HuH-7 (cell line): ENCODE data around the gene NOL4L.
A peak's percentile ranks its signal among the peaks of the same experiment; 100 is the strongest.
"Not testable (repeated sequence)": the region's sequence is repeated elsewhere in the genome, so short reads cannot be mapped to it uniquely, and the experiment has no call there.

Source experiments
- DNase-seq: peaks from one replicate; pipeline ENCODE4 v3.0.0; 2011; ENCODE audit warnings: low spot score

The NOL4L gene

GRCh38 chr20:32470025-32470861, 114.9 kb downstream of the NOL4L start:
- peak; percentile 95 for DNase-seq

- no peak for DNase-seq
These were observed 116.3 kb downstream of the NOL4L start for GRCh38 chr20:32468860-32469259.

DNA sequence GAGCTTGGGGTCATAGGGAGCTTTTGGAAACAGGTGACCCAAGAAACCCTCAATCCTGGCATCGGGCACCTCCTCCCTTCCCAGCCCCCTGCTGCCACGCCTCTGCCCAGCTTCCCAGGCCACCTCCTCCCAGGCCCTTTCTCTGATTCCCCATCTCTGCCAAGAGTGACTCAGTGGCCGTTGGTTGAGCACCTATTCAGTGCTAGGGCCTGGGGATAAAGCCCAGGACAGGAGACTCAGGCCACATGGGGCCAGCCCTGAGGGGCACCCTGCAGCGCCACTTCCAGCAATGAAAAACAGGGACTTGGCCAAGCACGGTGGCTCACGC, 116.9 kb downstream of the NOL4L start:
- DNase-seq: no peak

DNA sequence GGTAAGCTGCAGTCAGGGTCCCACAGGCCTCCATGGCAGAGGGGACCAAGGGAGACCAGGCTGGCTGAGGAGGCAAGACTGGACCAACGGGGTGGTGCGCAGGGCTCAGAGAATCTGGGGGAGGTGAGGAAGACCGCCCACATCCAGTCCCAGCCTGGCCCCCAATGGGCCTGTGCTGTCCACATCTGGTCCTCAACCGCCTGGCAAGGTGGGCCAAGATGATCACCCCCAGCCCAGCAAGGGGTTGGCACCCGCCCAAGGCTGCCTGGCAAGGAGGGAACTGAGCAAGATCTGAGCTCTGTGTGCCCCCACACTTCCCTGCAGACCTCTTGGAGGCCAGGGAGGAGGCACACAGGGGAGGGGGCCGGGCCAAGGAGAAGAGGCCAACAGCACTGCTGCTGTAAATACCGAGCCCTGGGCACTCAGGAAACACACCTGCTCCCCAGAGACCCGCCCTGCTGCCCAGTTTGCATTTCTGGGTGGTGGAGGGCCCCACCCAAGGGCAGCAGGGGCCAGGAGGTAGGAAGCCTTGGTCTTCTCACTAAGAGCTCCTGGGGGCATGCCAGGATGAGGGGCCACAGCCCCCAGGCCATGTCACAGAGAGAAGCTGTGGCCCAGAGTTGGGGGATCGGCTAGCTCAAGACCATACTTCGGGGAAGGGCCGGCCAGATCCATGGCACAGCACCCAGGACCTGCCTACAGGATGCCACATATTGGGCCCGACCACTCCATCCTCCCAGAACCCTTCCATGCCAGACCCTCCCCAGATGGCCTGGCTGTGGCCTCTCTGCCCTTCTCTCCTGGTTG, 117.4 kb downstream of the NOL4L start:
- DNase-seq: no peak

DNA sequence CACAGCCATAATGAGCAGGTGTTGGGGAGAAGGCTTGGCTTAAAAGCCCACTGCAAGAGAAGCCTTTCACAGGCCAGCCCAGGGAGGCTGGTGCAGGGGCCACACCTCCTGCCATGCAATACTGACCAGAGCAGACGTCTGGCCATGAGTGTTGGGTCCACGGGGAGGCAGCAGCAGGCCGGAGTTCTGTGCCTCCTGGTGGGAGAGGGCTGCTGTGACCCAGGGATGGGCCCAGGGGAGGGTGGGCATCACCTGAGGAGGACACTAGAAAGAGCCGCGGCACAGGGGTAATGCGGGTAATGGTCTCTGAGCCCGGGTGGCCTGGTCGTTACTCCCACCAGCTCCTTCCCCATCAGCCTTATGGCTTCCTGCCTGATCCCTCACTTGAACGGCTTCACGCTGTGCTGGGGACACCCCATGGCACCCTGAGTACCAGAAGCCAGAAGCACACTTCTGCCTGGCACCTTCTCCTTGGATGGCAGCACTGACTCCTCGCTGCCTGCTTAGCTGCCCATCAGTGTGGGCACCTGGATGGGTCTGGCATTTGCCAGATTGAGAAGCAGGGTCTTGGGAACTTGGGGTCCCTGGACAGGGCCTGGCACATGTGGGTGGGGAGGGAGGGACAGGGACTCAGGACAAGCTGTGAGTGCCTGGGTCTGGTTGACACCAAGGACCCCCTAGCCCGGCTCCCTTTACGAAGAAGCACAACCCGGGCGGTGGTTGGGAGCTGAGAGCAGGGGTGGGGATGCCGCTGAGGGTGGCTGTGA, 118.2 kb downstream of the NOL4L start:
- no peak for DNase-seq

- DNase-seq: not testable (repeated sequence)
These were observed 119.0 kb downstream of the NOL4L start for GRCh38 chr20:32465901-32466675.

- DNase-seq: no peak
These were observed 119.8 kb downstream of the NOL4L start for GRCh38 chr20:32465092-32465900.

- DNase-seq: no peak
These were observed 120.6 kb downstream of the NOL4L start for GRCh38 chr20:32464401-32465091.

- DNase-seq: no peak
These were observed 121.3 kb downstream of the NOL4L start for GRCh38 chr20:32463642-32464400.

DNA sequence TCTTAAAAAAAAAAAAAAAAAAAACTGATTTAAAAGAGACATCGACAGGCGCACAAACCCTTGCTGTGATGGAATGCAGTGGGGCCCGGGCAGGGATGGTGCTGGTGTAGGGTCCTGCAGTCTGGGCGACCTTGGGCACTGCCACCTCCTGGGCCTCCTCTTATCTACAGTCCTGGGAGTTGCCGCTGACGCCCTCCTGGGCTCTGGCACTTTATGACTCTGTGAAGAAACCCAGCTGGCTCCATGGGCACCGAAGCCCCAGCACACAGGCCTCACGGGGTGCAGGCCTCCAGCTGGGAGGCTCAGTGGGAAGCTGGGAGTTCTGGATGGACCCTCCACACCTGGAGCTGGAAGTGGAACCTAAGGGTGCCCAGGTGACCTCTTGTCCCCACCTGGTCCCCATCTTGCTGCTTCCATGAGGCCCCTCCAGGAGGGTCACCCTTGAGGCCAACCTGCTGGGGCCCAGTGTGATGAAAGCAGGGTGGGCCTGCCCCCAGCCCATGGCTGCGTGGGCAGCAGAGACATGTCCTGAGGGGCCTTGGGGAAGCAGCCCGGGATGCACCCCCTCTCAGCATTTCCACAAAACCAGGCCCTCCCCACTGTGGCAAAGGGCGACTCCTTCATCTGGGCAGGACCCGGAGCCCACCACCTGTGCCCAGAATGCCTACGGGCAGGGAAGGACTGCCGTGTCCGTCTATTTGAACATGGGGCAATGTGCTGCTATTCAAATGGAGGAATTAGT, 122.1 kb downstream of the NOL4L start:
- no peak for DNase-seq

DNA sequence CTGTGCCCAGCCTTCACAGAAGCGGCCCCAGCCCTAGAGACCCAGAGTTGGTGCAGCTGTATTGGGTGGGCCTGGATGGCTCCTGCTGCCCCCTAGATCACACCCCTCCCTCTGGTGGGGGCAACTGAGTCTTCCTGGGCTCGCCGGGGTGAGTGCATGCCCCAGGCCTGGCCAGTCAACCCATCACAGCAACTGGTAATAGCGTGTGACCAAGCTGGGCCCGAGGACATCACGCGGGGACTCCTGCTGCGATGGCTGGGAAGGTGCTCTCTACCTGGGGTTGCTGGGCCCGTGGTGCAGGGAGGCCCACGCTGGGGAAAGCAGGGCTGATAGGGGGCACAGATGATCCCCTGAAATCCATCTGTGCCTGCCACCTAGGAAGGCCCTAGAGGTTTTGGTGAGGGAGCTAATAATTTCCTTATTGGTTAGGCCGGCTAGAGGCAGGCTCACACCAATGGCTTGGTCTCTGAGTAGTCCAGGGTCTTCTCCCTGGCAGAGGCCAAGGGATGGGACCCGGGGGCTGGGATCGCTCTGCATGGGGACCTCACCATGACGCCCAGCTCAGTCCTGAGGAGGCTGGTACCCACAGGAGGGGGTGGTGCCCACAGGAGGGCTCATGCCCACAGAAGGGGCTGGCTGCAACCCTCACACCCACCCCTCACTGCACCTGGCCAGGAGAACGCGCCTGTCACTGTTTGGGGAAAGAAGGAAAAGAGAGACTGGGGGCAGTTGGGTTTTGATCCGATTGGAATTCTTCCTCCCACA, 123.1 kb downstream of the NOL4L start:
- no peak for DNase-seq

DNA sequence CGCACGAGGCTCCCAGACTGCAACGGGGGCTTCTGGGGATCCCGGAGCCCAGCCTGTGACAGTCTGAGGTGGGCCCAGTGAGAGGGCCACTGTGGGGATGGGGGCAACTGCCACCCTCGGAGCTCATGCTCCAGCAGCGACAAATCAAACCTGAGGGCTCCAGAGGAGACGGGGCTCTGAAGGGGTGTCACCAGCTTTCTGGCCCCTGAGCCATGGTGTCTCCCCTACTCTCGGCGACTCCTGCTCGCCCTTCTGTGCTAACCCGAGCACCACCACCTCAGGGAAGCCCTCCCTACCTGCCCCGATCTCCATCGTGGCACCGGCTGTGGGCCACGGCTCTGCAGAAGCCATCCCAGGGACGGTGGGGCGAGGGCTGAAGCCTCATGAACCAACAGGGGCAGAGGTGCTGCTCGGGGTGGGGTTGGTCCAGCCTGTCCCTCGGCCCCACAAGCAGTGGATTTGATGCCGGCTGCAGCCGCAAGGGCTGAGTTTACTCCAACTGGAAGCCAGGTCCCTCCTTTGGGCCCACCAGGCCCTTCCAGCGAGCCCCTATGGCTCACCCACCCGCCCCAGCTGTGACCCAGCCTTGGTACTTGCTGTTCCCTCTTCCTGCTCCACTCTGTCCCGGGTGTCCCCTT, 124.3 kb downstream of the NOL4L start:
- DNase-seq: no peak

DNA sequence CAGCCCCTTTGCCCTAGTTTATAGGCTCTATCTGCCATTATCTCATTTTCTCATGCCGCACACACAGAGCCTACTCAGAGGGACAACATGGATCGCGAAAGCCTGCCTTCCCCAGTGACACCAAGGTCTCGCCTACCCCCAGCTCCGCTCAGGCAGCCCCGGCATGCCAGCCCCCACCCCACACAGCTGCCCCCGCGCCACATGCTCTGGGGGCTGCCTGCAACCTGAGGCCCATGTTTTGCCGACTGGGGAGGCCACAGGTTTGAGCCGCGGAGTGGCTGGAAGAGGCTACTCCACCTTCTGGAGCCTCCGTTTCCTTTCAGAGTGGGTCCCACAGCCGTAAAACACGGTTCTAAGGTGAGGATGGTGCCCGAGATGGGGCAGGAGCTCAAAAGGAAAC, 124.9 kb downstream of the NOL4L start:
- no peak for DNase-seq

- no peak for DNase-seq
These were observed 126.3 kb downstream of the NOL4L start for GRCh38 chr20:32458837-32459220.

DNA sequence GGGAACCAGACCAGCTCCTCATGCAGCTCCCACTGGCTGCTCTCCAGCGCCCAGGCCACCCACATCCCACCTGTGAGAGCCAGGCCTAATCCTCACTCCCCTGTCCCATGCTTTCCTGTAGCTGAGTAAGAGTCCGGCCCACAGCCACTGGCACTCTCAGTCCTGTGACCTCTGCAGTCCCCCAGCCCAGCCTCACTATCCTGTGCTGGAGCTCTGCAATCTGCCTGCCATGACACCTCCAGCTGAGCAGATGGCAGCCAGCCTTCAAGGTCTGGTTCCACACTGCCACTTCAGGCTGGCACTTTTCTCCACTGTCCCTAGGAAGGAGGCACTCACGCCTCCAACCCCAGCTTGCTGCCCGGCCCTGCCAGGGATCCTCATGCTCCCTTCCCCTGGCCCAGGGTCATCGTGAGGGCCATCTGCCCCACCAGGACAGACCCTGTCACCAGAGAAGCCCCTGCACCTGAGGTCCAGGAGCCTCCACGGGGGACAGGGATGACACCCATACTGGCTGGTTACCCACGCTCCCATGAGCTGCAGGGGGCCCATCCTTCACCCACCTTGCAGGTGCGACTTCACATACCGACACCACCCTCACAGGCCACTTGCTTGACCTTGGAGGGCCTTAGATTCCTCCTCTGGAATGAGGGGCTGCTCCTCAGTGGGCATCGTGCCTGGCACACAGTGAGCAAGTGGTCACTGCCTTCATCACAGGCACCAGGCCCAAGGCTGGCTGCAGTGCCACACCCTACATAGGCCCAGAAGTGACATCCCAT, 126.9 kb downstream of the NOL4L start:
- no peak for DNase-seq

DNA sequence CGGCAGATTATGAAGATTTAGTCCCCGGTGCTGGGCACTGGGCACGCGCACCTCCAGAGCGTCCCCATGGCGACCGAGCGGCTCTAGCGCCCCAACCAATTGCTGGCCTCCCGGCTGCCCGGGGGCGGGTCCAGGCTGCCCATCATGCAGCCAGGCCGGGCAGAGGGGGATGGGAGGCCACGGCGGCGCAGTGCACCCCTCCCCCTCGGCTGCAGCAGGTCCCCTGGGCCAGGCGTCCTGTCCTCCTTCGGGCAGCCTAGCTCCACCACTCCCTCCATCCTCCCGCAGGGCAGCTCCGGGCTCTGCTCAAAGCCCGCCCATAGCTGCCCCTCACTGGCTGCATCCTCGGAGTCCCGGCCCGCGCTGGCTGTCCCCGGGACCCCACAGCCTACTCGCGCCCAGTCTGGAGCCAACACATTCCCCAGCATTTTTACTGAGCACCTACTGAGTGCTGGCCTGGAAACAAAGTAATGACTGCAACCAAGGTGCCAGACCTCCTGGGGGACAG, 127.6 kb downstream of the NOL4L start:
- DNase-seq: peak; percentile 71
